LHCN-M2 (cell line): ENCODE data around the gene HARS1. TPM values are rescaled to one million over a fixed set of nuclear protein-coding genes. Genes with fewer than 3 reads are reported as not detected.
"Not testable (repeated sequence)": the region's sequence is repeated elsewhere in the genome, so short reads cannot be mapped to it uniquely, and the experiment has no call there.

Source experiments
- DNase-seq: peaks from one replicate; pipeline ENCODE4 v3.0.0-alpha.2; 2012; ENCODE audit warnings: low read depth
- total RNA-seq: library from RNA; depleted of rRNA; stranded (reverse); fragments of >200 nt; gene quantifications from 2 replicates; pipeline ENCODE4 v1.2.3, GENCODE V29; 2014; rRNA removed

HARS1 gene
- total RNA-seq, 1 experiment from 2014 or later, result 98.9 TPM

DNA sequence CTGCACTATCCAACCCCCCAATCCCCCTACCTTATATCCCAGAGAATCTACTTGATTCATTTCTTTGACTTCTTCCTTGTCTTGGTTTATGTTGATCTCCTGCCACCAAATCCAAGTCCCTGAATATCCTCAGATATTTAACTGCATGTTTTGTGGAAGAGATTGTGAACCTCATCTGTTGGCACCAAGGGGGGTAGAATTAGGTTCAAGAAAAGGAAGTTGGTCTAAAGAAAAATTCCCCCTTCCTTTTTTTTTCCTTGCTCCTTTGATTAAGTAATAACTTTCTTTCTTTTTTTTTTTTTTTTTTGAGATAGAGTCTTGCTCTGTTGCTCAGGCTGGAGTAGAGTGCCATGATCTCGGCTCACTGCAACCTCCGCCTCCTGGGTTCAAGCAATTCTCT is 57.7 kb downstream of the HARS1 start:
- DNase-seq, result no peak

GRCh38 chr5:140633021-140633471 is 58.1 kb downstream of the HARS1 start, which contains the start of gene CD14:
CD14 (minus strand) TSS chr5:140633175; CDS start chr5:140633071, 104 bp downstream.
- peak; percentile 59 for DNase-seq

GRCh38 chr5:140632366-140633020 is 58.7 kb downstream of the HARS1 start:
- DNase-seq, result no peak

DNA sequence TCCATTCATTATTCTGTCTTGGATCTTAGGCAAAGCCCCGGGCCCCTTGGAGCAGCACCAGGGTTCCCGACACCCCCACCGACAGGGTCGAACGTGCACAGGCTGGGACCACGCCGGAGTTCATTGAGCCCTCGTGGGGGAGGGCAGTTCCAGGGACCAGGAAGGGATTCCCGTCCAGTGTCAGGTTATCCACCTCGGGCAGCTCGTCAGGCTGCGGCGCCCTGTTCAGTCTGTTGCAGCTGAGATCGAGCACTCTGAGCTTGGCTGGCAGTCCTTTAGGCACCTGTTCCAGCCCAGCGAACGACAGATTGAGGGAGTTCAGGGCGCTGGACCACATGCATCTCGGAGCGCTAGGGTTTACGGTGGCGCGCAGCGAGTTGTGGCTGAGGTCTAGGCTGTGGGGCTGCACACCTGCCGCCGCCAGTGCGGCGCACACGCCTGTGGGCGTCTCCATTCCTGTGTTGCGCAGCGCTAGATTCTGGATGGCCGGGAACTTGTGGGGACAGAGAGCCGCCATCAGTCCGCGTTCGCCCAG is 59.3 kb downstream of the HARS1 start:
- no peak for DNase-seq

- DNase-seq, result no peak
Measured at GRCh38 chr5:140631036-140631417, 60.1 kb downstream of the HARS1 start.

GRCh38 chr5:140630292-140631035 is 60.7 kb downstream of the HARS1 start:
- DNase-seq, result peak; percentile 56

- DNase-seq, result no peak
Measured at GRCh38 chr5:140628711-140629110, 62.5 kb downstream of the HARS1 start.

- DNase-seq, result peak; percentile 23
Measured at GRCh38 chr5:140627972-140628371, 63.2 kb downstream of the HARS1 start.

DNA sequence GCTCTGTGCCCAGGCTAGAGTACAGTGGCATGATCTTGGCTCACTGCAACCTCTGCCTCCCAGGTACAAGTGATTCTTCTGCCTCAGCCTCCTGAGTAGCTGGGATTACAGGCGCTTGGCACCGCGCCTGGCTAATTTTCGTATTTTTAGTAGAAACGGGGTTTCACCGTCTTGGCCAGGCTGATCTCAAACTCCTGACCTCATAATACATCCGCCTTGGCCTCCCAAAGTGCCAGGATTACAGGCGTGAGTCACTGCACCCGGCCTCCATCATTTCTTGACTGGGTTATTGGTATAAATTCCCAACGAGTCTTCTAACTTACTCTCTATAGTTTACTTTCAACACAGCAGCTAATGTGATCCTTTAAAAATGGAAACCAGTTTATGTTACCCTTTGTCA is 66.3 kb downstream of the HARS1 start:
- not testable (repeated sequence) for DNase-seq

Other genes starting within 250 kb of the HARS1 start
- 1.6 TPM in 1 of 2 replicates, not detected in the other for gene EIF4EBP3, start 143.7 kb downstream of the HARS1 start, total RNA-seq
- gene SRA1, start 133.9 kb downstream of the HARS1 start, total RNA-seq, result 44.2 and 47.4 TPM in 2 replicates
- 17.2 and 19.4 TPM in 2 replicates for gene APBB3, start 126.8 kb downstream of the HARS1 start, total RNA-seq
- gene SLC35A4, start 126.5 kb downstream of the HARS1 start, total RNA-seq, result 51.0 and 56.2 TPM in 2 replicates
- 0.96 and 1.1 TPM in 2 replicates for gene CD14, start 58.2 kb downstream of the HARS1 start, total RNA-seq
- gene TMCO6, start 51.9 kb downstream of the HARS1 start, total RNA-seq, result 42.8 and 43.0 TPM in 2 replicates
- 44.0 and 48.5 TPM in 2 replicates for gene NDUFA2, start 43.7 kb downstream of the HARS1 start, total RNA-seq
- 96.8 and 111 TPM in 2 replicates for gene IK, start 43.5 kb downstream of the HARS1 start, total RNA-seq
- 27.1 and 28.9 TPM in 2 replicates for gene WDR55, start 26.5 kb downstream of the HARS1 start, total RNA-seq
- 0.52 and 1.3 TPM in 2 replicates for gene DND1, start 17.8 kb downstream of the HARS1 start, total RNA-seq
- gene HARS2, start 85 bp upstream of the HARS1 start, total RNA-seq, result 39.2 and 41.6 TPM in 2 replicates
- 45.2 and 45.7 TPM in 2 replicates for gene ZMAT2, start 9.1 kb upstream of the HARS1 start, total RNA-seq
- gene PCDHA1, start 94.8 kb upstream of the HARS1 start, total RNA-seq, result 0.06 TPM in 2 replicates
- not detected in 2 replicates for gene PCDHA2, start 103.5 kb upstream of the HARS1 start, total RNA-seq
- gene PCDHA3, start 109.7 kb upstream of the HARS1 start, total RNA-seq, result under 0.01 and 0.06 TPM in 2 replicates
- gene PCDHA4, start 115.7 kb upstream of the HARS1 start, total RNA-seq, result 0.26 and 0.40 TPM in 2 replicates
- not detected in 2 replicates for gene PCDHA5, start 130.2 kb upstream of the HARS1 start, total RNA-seq
- not detected in 2 replicates for gene PCDHA6, start 136.6 kb upstream of the HARS1 start, total RNA-seq
- 0.11 and 0.19 TPM in 2 replicates for gene PCDHA7, start 142.9 kb upstream of the HARS1 start, total RNA-seq
- gene PCDHA8, start 149.8 kb upstream of the HARS1 start, total RNA-seq, result not detected in 2 replicates
- gene PCDHA9, start 157.0 kb upstream of the HARS1 start, total RNA-seq, result 0.06 TPM in 1 of 2 replicates, not detected in the other
- gene PCDHA10, start 164.5 kb upstream of the HARS1 start, total RNA-seq, result not detected in 2 replicates
- 0.11 TPM in 1 of 2 replicates, not detected in the other for gene PCDHA11, start 177.6 kb upstream of the HARS1 start, total RNA-seq
- not detected in 2 replicates for gene PCDHA12, start 183.9 kb upstream of the HARS1 start, total RNA-seq
- not detected in 2 replicates for gene PCDHA13, start 190.8 kb upstream of the HARS1 start, total RNA-seq
- not detected in 2 replicates for gene PCDHAC1, start 234.9 kb upstream of the HARS1 start, total RNA-seq